Choroid plexus epithelial cell (primary cell): Measurements from ENCODE around the gene CABP4.

Experiments
- DNase-seq: peaks from one replicate; pipeline ENCODE4 v3.0.0-alpha.2; 2010; ENCODE audit warnings: low read depth
- H3K4me3 ChIP-seq: 2 replicates; pipeline ENCODE4 v1.5.1; 2011; ENCODE audit warnings: low read depth, mild to moderate bottlenecking, control low read depth, low read length, moderate library complexity
- CTCF ChIP-seq: conservative IDR thresholded peaks from 2 replicates; pipeline ENCODE4 v1.5.1; 2011; ENCODE audit warnings: low read depth, mild to moderate bottlenecking, control low read depth, inconsistent platforms, low read length, moderate library complexity

CABP4 gene

GRCh38 chr11:67489203-67489884, 34.2 kb downstream of the CABP4 start:
- no peak overlapping the region for H3K4me3 ChIP-seq
- no peak for DNase-seq
- TF ChIP-seq CTCF = no peak

- no peak for DNase-seq
- no peak for TF ChIP-seq CTCF
- no peak overlapping the region for H3K4me3 ChIP-seq
Observed at GRCh38 chr11:67489885-67490726, 35.0 kb downstream of the CABP4 start.

DNA sequence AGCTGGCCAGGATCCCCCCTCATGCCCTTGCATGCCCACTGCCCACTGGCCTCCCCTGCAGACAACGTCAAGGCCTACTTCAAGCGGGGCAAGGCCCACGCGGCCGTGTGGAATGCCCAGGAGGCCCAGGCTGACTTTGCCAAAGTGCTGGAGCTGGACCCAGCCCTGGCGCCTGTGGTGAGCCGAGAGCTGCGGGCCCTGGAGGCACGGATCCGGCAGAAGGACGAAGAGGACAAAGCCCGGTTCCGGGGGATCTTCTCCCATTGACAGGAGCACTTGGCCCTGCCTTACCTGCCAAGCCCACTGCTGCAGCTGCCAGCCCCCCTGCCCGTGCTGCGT, 35.5 kb downstream of the CABP4 start:
- no peak for TF ChIP-seq CTCF
- no peak for DNase-seq
- H3K4me3 ChIP-seq = no peak overlapping the region

DNA sequence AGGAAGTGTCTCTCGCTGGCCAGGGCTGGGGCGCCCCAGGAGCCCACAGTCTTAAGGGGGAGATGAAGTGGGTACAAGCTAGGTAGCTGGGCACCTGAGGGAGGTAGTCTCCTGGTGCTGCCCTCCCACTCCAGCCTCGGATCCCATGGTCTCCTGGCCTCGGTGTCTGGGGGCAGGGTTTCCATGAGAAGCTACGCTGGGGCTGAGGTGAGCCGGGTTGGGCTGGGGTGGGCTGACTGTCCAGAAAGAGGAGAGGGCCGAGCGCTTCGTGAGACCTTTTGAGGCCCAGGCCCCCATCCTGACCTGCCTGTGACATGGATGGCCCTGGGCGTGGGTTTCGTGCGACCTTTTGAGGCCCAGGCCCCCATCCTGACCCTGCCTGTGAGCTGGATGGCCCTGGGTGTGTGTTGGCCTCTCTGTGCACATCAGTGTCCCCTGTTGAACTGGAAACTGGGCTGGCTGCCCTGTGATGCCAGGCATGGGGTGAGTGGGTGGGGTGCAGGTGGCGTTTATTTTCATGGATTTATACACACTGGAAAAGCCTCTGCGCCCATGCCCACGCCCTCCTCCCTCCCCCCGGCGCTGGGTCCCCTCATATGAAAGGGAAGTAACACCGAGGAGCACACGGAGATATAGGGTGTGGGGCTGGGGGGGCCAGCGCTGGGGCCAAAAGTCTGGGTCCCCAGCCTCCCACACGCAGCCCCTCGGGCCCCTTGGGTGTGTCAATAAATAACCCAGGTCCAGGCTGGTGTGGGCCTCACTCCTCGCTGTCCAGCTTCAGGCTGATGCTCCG, 36.3 kb downstream of the CABP4 start:
- DNase-seq = no peak
- TF ChIP-seq CTCF = no peak
- no peak overlapping the region for H3K4me3 ChIP-seq

DNA sequence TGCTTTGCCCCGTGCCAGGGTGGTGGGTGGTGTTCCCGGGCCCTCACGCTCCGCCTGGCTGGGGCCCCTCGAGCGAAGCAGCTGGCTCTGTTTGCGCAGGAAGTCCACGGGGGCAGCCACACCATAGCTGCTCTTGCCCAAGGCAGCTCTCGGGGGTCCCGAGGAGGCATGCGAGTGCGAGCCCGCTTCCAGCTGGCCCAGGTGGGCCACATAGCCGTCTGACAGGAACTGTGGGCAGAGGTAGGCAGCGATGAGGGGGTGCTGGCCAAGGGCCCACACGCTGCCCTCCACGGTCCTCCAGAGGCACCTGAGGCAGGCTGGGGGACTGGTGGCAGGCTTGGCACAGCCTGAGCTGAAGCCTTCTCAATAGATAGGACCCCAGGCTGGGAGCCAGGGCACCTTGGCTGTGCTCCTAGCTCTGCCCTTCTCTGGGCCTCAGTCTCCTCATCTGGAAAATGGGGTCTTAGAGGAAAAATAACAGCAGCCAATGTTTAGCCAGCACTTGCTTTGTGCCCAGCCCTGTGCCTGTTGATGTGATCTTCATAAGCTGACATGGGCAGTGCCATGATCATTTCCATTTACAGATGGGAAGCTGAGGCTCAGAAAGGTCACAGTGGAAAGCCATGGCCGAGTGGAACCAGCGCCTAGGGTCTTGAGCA, 37.0 kb downstream of the CABP4 start:
- H3K4me3 ChIP-seq = no peak overlapping the region
- DNase-seq = no peak
- TF ChIP-seq CTCF = no peak

GRCh38 chr11:67492801-67493547, 37.8 kb downstream of the CABP4 start:
- no peak for TF ChIP-seq CTCF
- DNase-seq = no peak
- no peak overlapping the region for H3K4me3 ChIP-seq
